Ovary (tissue), 9 donors: ENCODE measurements around the gene DNAJC1. TPM values are rescaled to one million over a fixed set of nuclear protein-coding genes. Genes with fewer than 3 reads are reported as not detected.

Experiments
- DNase-seq, 5 donors: peaks; one replicate each; pipeline ENCODE4 v3.0.0-alpha.2; 2019 to 2020
- H3K27ac ChIP-seq, 2 donors: fragments of 200-600 bp; one replicate each; pipeline versions ENCODE4 v1.5.1 to v1.8.0; 2019 to 2022
- H3K27me3 ChIP-seq: fragments of 200-600 bp; one replicate; pipeline ENCODE4 v1.8.0; 2022
- H3K36me3 ChIP-seq: fragments of 200-600 bp; sonication (generic); one replicate; pipeline ENCODE4 v1.5.1; 2019
- H3K4me1 ChIP-seq: one replicate; pipeline ENCODE4 v1.8.1; 2013; ENCODE audit warnings: mild to moderate bottlenecking, moderate library complexity; ENCODE audit not compliant: insufficient read depth
- H3K4me3 ChIP-seq: fragments of 200-600 bp; sonication (generic); one replicate; pipeline ENCODE4 v1.5.1; 2017
- H3K9me3 ChIP-seq, 2 donors: fragments of 200-600 bp in 1 of 2; sonication (generic) in 1 of 2; one replicate each; pipeline versions ENCODE4 v1.5.1 to v1.8.1; 2013 to 2019; ENCODE audit warnings: mild to moderate bottlenecking in 1 of 2, moderate library complexity in 1 of 2
- EP300 ChIP-seq: sonication (generic); formaldehyde crosslinking; IDR thresholded peaks from one replicate; pipeline ENCODE4 v1.6.1; 2017; ENCODE audit warnings: antibody characterized with exemption
- POLR2A ChIP-seq: fragments of 450-650 bp; IDR thresholded peaks from one replicate; pipeline ENCODE4 v1.6.1; 2017; ENCODE audit warnings: antibody characterized with exemption, mild to moderate bottlenecking, moderate library complexity
- WGBS, 3 donors: extraction: QIAGEN DNeasy Blood & Tissue Kit in 1 of 3; methylation state at CpG; one replicate each; pipeline versions ENCODE4 v1.1.5 to v1.1.7; 2013 to 2017; 5-methylcytosine and 5-hydroxymethylcytosine counted together
- intact Hi-C, 4 donors: fragments of 100-400 bp; cut with DNase I; formaldehyde crosslinking; loops; one replicate each; pipeline versions ENCODE4 v1.11.0 to v1.15.1; 2022 to 2023
- polyA plus RNA-seq, 2 donors: library from polyadenylated mRNA; stranded (reverse); fragments of 200-250 nt in 1 of 2; fragments of 350-450 nt in 1 of 2; fragmentation: Illumina TruSeq in 1 of 2; extraction: RNeasy Lipid Tissue Mini Kit (QIAGEN cat#74804) in 1 of 2; gene quantifications; one replicate each; pipeline ENCODE4 v1.2.3, GENCODE V29; 2013 to 2014
- total RNA-seq, 7 donors: library from RNA; depleted of rRNA in 2 of 7; stranded (reverse); fragments of >200 nt in 2 of 7; fragmentation: NEBNext Ultra II Directional in 3 of 7; extraction: Animal tissue kit (Norgen Biotek cat#: 25700) in 3 of 7; gene quantifications; one replicate each; pipeline versions ENCODE4 v1.1.0 to v1.2.4, GENCODE V29; 2016 to 2023
- TF ChIP-seq, protein P1 (sequence below), 3 donors: fragments of 450-650 bp in 2 of 3; fragments of 200-600 bp in 1 of 3; IDR thresholded peaks; one replicate each; pipeline versions ENCODE4 v1.5.1 to v1.8.0; 2016 to 2022; ENCODE audit warnings: antibody characterized with exemption in 3 of 3, mild to moderate bottlenecking in 1 of 3
- donor health status: DM: no; HTN: no; CAD: no; lungs with moderate emphysema.
- donor health status: DM: no; HTN: no; CAD: no.
- donor health status: Bipolar disorder and iron deficiency.
- donor health status: DM: yes; HTN: yes; CAD: no.
- donor health status: DM: no; HTN: no; CAD: no.
- donor health status: DM: yes; HTN: yes; CAD: no.

The DNAJC1 gene
- total and polyA plus RNA-seq, 9 donors: 18.8 to 62.7 (median 21.0) TPM

DNA sequence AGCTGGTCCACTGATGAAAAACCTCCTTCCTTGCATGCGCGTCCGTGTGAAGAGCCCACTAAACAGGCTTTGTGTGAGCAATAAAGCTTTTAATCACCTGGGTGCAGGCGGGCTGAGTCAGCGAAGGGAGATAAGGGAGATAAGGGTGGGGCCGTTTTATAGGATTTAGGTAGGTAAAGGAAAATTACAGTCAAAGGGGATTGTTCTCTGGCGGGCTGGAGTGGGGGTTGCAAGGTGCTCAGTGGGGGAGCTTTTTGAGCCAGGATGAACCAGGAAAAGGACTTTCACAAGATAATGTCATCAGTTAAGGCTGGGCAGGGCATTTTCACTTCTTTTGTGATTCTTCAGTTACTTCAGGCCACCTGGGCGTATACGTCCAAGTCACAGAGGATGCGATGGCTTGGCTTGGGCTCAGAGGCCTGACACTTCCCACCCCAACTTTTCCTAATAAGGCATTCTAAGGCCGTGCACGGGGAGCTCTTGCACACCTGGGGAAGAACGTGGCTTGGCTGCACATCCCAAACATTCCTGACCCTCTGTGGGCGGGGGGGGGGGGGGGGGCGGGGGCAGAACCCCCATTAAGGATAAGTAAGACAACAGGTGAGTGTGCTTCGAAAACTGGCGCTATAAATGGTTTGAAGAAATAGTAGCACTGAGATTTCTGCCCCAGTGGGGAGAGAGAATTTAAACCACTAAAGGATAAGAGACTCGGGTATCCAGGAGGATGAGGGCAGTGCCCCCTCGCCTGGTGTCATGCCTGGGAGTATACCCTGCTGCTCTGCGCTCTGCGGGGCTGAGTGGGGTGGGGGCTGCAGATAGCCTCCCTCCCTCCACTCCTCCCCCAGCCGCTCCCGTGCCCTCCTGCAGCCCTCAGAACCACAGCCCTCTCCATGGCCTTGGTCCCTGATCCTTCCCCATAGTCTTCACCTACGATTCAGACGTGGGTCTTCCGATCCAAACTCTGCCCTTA, 251.9 kb downstream of the DNAJC1 start:
- intact Hi-C loops: no loop called here
- no peak overlapping the region for H3K27ac ChIP-seq
- TF ChIP-seq, protein P1, sequence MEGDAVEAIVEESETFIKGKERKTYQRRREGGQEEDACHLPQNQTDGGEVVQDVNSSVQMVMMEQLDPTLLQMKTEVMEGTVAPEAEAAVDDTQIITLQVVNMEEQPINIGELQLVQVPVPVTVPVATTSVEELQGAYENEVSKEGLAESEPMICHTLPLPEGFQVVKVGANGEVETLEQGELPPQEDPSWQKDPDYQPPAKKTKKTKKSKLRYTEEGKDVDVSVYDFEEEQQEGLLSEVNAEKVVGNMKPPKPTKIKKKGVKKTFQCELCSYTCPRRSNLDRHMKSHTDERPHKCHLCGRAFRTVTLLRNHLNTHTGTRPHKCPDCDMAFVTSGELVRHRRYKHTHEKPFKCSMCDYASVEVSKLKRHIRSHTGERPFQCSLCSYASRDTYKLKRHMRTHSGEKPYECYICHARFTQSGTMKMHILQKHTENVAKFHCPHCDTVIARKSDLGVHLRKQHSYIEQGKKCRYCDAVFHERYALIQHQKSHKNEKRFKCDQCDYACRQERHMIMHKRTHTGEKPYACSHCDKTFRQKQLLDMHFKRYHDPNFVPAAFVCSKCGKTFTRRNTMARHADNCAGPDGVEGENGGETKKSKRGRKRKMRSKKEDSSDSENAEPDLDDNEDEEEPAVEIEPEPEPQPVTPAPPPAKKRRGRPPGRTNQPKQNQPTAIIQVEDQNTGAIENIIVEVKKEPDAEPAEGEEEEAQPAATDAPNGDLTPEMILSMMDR (IDR thresholded peaks at IDR 0.05): no peak
- no peak for TF ChIP-seq EP300
- no peak for TF ChIP-seq POLR2A
- H3K4me1 ChIP-seq: peaks cover under 1% of the 10 kb centered on the region
- WGBS, 3 donors: 73 to 80% (median 79%) methylated on average over 25 to 26 of the region's 26 CpGs
- no peaks in the 10 kb centered on the region for H3K9me3 ChIP-seq
- DNase-seq: no peak
- no peaks in the 10 kb centered on the region for H3K27me3 ChIP-seq
- no peak overlapping the region for H3K4me3 ChIP-seq
- no peaks in the 10 kb centered on the region for H3K36me3 ChIP-seq

DNA sequence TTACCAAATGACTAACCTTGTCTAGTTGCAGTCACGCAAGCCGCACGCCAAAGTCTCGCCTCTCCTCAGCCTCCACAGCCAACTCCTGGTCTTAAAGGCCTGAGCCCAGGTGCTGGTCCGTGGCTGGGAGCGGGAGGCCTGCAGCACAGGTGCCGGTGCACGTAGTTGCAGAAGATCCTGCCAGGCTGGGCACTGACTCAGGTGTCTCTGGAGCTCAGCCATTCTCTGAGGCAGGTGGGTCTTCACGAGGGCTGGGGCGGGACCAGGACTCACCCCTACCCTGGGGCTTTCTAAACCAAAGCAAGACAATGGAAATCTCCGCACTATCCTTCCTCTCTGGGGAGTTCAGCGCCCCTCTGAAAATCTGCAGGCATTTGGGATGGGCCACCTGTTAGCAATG, 253.1 kb downstream of the DNAJC1 start:
- no peak overlapping the region for H3K27ac ChIP-seq
- intact Hi-C loops: no loop called here
- no peaks in the 10 kb centered on the region for H3K36me3 ChIP-seq
- no peaks in the 10 kb centered on the region for H3K27me3 ChIP-seq
- no peaks in the 10 kb centered on the region for H3K4me1 ChIP-seq
- no peak for DNase-seq
- H3K9me3 ChIP-seq: no peaks in the 10 kb centered on the region
- 61 to 78% (median 72%) methylated on average over 12 of the region's 12 CpGs for WGBS, 3 donors
- TF ChIP-seq EP300: no peak
- no peak for TF ChIP-seq POLR2A
- TF ChIP-seq, protein P1 (IDR thresholded peaks at IDR 0.05): no peak
- no peak overlapping the region for H3K4me3 ChIP-seq

DNA sequence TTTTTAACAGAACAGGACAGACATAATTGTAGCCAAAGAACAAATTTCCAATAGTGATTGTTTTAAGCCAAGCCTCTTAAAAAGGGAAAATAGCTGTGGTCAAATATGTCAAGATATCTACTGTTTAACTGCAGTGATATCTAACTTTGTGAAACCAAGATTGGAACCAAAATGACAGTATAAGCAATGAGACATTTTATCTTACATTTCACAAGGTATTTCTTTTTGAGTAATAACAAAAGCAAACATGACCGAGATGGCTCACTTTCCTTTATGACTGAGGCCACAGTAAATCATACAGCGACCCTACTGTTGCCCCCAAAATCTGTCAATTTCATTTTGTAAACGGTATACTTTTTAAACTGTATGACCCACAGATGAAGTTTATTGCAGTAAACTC, 253.7 kb downstream of the DNAJC1 start:
- H3K9me3 ChIP-seq: no peaks in the 10 kb centered on the region
- 39 to 44% (median 40%) methylated on average over 3 of the region's 3 CpGs for WGBS, 3 donors
- no peak for DNase-seq
- no peak overlapping the region for H3K27ac ChIP-seq
- intact Hi-C loops: no loop called here
- H3K36me3 ChIP-seq: no peaks in the 10 kb centered on the region
- H3K4me3 ChIP-seq: no peak overlapping the region
- TF ChIP-seq POLR2A (no peak), EP300 (no peak)
- TF ChIP-seq, protein P1 (IDR thresholded peaks at IDR 0.05): no peak
- no peaks in the 10 kb centered on the region for H3K27me3 ChIP-seq
- no peaks in the 10 kb centered on the region for H3K4me1 ChIP-seq

DNA sequence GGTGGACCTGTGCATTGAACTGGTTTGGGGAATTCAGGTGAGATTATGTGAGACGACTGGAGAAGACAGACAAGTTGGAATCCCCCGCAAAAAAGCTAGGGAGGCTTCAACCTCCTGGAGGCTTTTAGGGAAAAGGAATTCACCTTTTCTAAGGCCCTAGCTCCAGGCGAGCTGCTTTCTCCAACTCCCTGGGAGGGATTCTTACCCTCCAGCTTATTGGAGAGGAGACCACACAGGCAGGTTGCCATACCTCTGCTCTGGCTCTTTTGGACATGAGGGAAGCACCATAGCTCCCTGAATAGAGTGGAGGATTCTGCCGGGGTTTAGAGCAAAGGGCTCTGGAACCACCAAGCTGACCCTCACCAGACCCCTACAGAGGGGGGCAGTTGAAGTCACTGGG, 255.7 kb downstream of the DNAJC1 start:
- 81 to 86% (median 84%) methylated on average over 4 of the region's 4 CpGs for WGBS, 3 donors
- intact Hi-C loops: no loop called here
- DNase-seq: no peak
- no peaks in the 10 kb centered on the region for H3K27me3 ChIP-seq
- no peaks in the 10 kb centered on the region for H3K4me1 ChIP-seq
- no peaks in the 10 kb centered on the region for H3K9me3 ChIP-seq
- H3K27ac ChIP-seq: no peak overlapping the region
- TF ChIP-seq EP300 (no peak), POLR2A (no peak)
- TF ChIP-seq, protein P1 (IDR thresholded peaks at IDR 0.05): no peak
- H3K36me3 ChIP-seq: no peaks in the 10 kb centered on the region
- no peak overlapping the region for H3K4me3 ChIP-seq
